ENCODE measurements around the gene ARID5A. TPM values are rescaled to one million over a fixed set of nuclear protein-coding genes. Genes with fewer than 3 reads are reported as not detected.

The ARID5A gene
- polyA plus RNA-seq, 1 donor from 2014 or later, result not detected

- Histone ChIP-seq H3K9me3 (ENCODE audit: low read length) (no peaks in the 10 kb centered on the region), H3K36me3 (ENCODE audit: insufficient read depth, low read length) (no peaks in the 10 kb centered on the region), H3K79me2 (replicated peaks; ENCODE audit: insufficient read depth, low read length) (no peaks in the 10 kb centered on the region), H3F3A (ENCODE audit: insufficient read depth, low read length, poor library complexity, severe bottlenecking) (no peaks in the 10 kb centered on the region), H2AFZ (ENCODE audit: low read depth, low read length) (no peak overlapping the region), H3K9me2 (ENCODE audit: insufficient read depth, low read length) (no peaks in the 10 kb centered on the region), H3K9ac (ENCODE audit: low read length) (no peak overlapping the region), H3K27me3 (ENCODE audit: insufficient read depth, low read depth, low read length) (no peaks in the 10 kb centered on the region), H3K4me3 (ENCODE audit: low read length) (no peak overlapping the region), H3K27ac (ENCODE audit: low read length) (no peak overlapping the region), H4K20me1 (ENCODE audit: insufficient read depth) (no peaks in the 10 kb centered on the region), H3K4me2 (ENCODE audit: low read length) (no peak overlapping the region)
- TF ChIP-seq TAF1 (IDR thresholded peaks at IDR 0.05; ENCODE audit: low read depth) (no peak), MXI1 (conservative IDR thresholded peaks at IDR 0.05; ENCODE audit: poor library complexity, severe bottlenecking) (no peak), SMC3 (conservative IDR thresholded peaks at IDR 0.05; ENCODE audit: poor library complexity) (no peak), RAD21 (conservative IDR thresholded peaks at IDR 0.05) (no peak), POLR2AphosphoS5 (IDR thresholded peaks at IDR 0.05) (no peak), EZH2 (IDR thresholded peaks at IDR 0.05; ENCODE audit: borderline replicate concordance, insufficient read depth, low read length, poor library complexity, severe bottlenecking) (no peak), REST (IDR thresholded peaks at IDR 0.05; ENCODE audit: borderline replicate concordance) (no peak), EP300 (conservative IDR thresholded peaks at IDR 0.05; ENCODE audit: poor library complexity, severe bottlenecking) (no peak), CTCF (IDR thresholded peaks at IDR 0.05; ENCODE audit: poor library complexity, severe bottlenecking) (no peak)
Measured at GRCh38 chr2:96568094-96568493, 31.5 kb downstream of the ARID5A start.

DNA sequence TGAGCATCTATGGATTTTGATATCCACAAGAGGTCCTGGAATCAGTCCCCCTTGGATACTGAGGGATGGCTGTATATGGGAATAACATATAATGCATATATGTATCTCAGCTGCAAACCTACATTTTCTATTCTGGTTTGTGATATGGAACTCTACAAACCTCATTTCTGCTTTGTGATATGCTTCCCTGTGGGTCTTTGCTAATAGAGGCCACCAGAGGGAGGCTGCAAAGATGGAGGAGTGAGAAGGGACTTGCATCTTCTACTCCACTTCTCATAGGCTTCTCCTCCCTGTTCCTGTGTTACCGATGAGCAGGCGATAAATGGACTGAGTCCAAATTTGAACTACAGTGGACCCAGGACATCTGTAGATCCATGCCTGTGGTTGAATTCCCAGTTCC lies 37.8 kb downstream of the ARID5A start:
- no peak for TF ChIP-seq EZH2 (IDR thresholded peaks at IDR 0.05; ENCODE audit: borderline replicate concordance, insufficient read depth, low read length, poor library complexity, severe bottlenecking)
- no peak for TF ChIP-seq SMC3 (conservative IDR thresholded peaks at IDR 0.05; ENCODE audit: poor library complexity)
- no peak for TF ChIP-seq CTCF (IDR thresholded peaks at IDR 0.05; ENCODE audit: poor library complexity, severe bottlenecking)
- no peak for TF ChIP-seq REST (IDR thresholded peaks at IDR 0.05; ENCODE audit: borderline replicate concordance)
- no peak for TF ChIP-seq POLR2AphosphoS5 (IDR thresholded peaks at IDR 0.05)
- no peak for TF ChIP-seq TAF1 (IDR thresholded peaks at IDR 0.05; ENCODE audit: low read depth)
- no peak for TF ChIP-seq EP300 (conservative IDR thresholded peaks at IDR 0.05; ENCODE audit: poor library complexity, severe bottlenecking)
- no peak for TF ChIP-seq RAD21 (conservative IDR thresholded peaks at IDR 0.05)
- TF ChIP-seq MXI1 (conservative IDR thresholded peaks at IDR 0.05; ENCODE audit: poor library complexity, severe bottlenecking), result no peak
- Histone ChIP-seq H3K79me2 (replicated peaks; ENCODE audit: insufficient read depth, low read length) (no peaks in the 10 kb centered on the region), H3K9me2 (ENCODE audit: insufficient read depth, low read length) (no peaks in the 10 kb centered on the region)

More for the DNA sequence above, 37.8 kb downstream of the ARID5A start:
- H3F3A ChIP-seq (ENCODE audit: insufficient read depth, low read length, poor library complexity, severe bottlenecking), result no peaks in the 10 kb centered on the region
- H3K27ac ChIP-seq (ENCODE audit: low read length), result no peak overlapping the region
- no peak overlapping the region for H3K4me3 ChIP-seq (ENCODE audit: low read length)
- no peak overlapping the region for H3K4me2 ChIP-seq (ENCODE audit: low read length)
- H3K27me3 ChIP-seq (ENCODE audit: insufficient read depth, low read depth, low read length), result no peaks in the 10 kb centered on the region
- no peak overlapping the region for H3K9ac ChIP-seq (ENCODE audit: low read length)
- no peaks in the 10 kb centered on the region for H4K20me1 ChIP-seq (ENCODE audit: insufficient read depth)
- no peaks in the 10 kb centered on the region for H3K9me3 ChIP-seq (ENCODE audit: low read length)
- H3K36me3 ChIP-seq (ENCODE audit: insufficient read depth, low read length), result no peaks in the 10 kb centered on the region
- no peak overlapping the region for H2AFZ ChIP-seq (ENCODE audit: low read depth, low read length)
